Measurements from ENCODE around the gene ZNF554.

The ZNF554 gene

GRCh38 chr19:2777952-2778683, 41.5 kb upstream of the ZNF554 start:
- TF ChIP-seq, protein P1, sequence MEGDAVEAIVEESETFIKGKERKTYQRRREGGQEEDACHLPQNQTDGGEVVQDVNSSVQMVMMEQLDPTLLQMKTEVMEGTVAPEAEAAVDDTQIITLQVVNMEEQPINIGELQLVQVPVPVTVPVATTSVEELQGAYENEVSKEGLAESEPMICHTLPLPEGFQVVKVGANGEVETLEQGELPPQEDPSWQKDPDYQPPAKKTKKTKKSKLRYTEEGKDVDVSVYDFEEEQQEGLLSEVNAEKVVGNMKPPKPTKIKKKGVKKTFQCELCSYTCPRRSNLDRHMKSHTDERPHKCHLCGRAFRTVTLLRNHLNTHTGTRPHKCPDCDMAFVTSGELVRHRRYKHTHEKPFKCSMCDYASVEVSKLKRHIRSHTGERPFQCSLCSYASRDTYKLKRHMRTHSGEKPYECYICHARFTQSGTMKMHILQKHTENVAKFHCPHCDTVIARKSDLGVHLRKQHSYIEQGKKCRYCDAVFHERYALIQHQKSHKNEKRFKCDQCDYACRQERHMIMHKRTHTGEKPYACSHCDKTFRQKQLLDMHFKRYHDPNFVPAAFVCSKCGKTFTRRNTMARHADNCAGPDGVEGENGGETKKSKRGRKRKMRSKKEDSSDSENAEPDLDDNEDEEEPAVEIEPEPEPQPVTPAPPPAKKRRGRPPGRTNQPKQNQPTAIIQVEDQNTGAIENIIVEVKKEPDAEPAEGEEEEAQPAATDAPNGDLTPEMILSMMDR (conservative IDR thresholded peaks at IDR 0.05): no peak
- TF ChIP-seq ZFX (IDR thresholded peaks at IDR 0.05): no peak
- H3K27ac ChIP-seq: no peak overlapping the region

DNA sequence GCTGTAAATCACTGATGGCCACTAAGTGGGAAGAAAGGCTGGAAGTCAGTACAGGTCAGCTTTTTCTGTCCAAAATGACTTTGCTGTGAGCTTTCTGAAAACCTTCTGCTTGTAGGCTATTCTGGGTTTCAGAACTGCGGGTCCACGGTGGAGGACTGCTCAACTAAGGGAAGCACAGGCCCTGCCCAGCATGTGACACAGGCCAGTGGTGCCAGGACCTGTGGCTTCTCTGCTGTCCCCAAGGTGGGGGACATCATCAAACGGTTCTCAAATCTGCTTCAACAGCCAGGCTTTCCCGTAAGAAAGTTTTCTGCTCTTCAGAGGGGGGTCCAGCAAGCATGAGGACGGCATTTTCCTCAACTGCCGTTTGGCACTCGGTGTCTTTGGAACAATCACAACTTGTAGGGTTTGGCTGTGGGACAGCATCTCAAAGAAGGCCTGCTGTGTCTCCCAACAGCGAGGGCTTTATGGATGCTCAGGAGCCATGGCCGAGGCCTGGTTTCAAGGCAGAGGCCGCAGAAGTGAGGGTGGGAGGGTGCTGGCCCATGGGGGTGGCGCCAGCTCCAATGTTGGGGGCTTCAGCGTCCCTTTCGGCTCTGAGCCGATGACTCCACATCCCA, 40.4 kb upstream of the ZNF554 start:
- no peak overlapping the region for H3K27ac ChIP-seq
- no peak for TF ChIP-seq ZFX (IDR thresholded peaks at IDR 0.05)
- TF ChIP-seq, protein P1 (conservative IDR thresholded peaks at IDR 0.05): no peak

DNA sequence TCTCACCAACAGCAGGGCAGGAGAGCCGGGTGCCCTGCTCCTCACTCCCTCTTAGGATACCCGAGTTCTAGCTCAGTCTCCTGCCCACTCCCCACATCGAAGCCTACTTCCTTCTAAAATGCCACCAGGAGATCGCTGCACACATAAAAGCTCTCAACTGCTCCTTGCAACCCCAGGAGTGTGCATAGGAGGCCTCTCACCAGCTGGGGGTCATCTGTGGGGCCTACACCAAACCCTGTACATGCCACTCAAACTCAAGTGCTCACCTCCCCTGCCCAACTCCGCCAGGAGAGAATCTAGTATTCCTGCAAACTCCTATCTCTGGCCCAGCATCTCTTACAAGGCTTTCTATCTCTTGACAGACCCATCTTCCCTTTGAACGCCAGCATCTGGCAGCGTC, 39.4 kb upstream of the ZNF554 start:
- no peak overlapping the region for H3K27ac ChIP-seq
- TF ChIP-seq, protein P1 (conservative IDR thresholded peaks at IDR 0.05): no peak
- no peak for TF ChIP-seq ZFX (IDR thresholded peaks at IDR 0.05)

GRCh38 chr19:2782329-2782935, 37.2 kb upstream of the ZNF554 start:
- TF ChIP-seq, protein P1 (conservative IDR thresholded peaks at IDR 0.05): no peak
- no peak for TF ChIP-seq ZFX (IDR thresholded peaks at IDR 0.05)
- H3K27ac ChIP-seq: peak overlapping the region; percentile 97

GRCh38 chr19:2782936-2783780, 36.5 kb upstream of the ZNF554 start, which contains the start of gene SGTA:
Gene SGTA, minus strand, starts transcription at chr19:2783273. Its CDS starts 14,205 bp downstream, at chr19:2769068.
- TF ChIP-seq ZFX (IDR thresholded peaks at IDR 0.05): no peak
- TF ChIP-seq, protein P1 (conservative IDR thresholded peaks at IDR 0.05): no peak
- peak within 1 kb of the TSS; percentile 97 for H3K27ac ChIP-seq

GRCh38 chr19:2783781-2784145, 35.9 kb upstream of the ZNF554 start:
- peak overlapping the region; percentile 97 for H3K27ac ChIP-seq
- TF ChIP-seq ZFX (IDR thresholded peaks at IDR 0.05): no peak
- TF ChIP-seq, protein P1 (conservative IDR thresholded peaks at IDR 0.05): no peak

All from C4-2B (cell line).